NT2/D1 (cell line): ENCODE data around the gene ENTREP1.

Experiments
- SUZ12 ChIP-seq: IDR thresholded peaks from 2 replicates; pipeline ENCODE4 v1.6.1; 2011; ENCODE audit not compliant: insufficient read length, insufficient read depth; ENCODE audit errors: extremely low read depth
- YY1 ChIP-seq: IDR thresholded peaks from 2 replicates; pipeline ENCODE4 v1.6.1; 2011; ENCODE audit not compliant: insufficient read length, insufficient read depth
- ZNF274 ChIP-seq: IDR thresholded peaks from 2 replicates; pipeline ENCODE4 v1.6.1; 2011; ENCODE audit warnings: mild to moderate bottlenecking, low read depth, low read length

- TF ChIP-seq YY1 (no peak), ZNF274 (no peak), SUZ12 (no peak)
Measured at GRCh38 chr9:69303331-69303730, 21.7 kb upstream of the ENTREP1 start.
